Neural crest cell (in vitro differentiated cells): ENCODE measurements around the gene AKAP13. TPM values are rescaled to one million over a fixed set of nuclear protein-coding genes. Genes with fewer than 3 reads are reported as not detected.

Experiments
- DNase-seq: peaks from one replicate; pipeline ENCODE4 v3.0.0; 2021; ENCODE audit warnings: low read depth, mixed read lengths, low spot score
- H3K27ac Mint-ChIP-seq: one replicate; pipeline ENCODE4 v1.8.0; 2021; ENCODE audit warnings: mild to moderate bottlenecking, mixed read lengths; ENCODE audit not compliant: unreplicated experiment
- H3K27me3 Mint-ChIP-seq: 2 replicates; pipeline ENCODE4 v1.8.0; 2021; ENCODE audit warnings: low read depth, mild to moderate bottlenecking, mixed read lengths
- H3K36me3 Mint-ChIP-seq: 2 replicates; pipeline ENCODE4 v1.8.0; 2021; ENCODE audit warnings: low read depth, mild to moderate bottlenecking, mixed read lengths
- H3K4me1 Mint-ChIP-seq: 2 replicates; pipeline ENCODE4 v1.8.0; 2021; ENCODE audit warnings: mixed read lengths
- H3K4me3 Mint-ChIP-seq: one replicate; pipeline ENCODE4 v1.8.0; 2021; ENCODE audit warnings: mild to moderate bottlenecking, mixed read lengths
- H3K9me3 Mint-ChIP-seq: 2 replicates; pipeline ENCODE4 v1.8.0; 2021; ENCODE audit warnings: mixed read lengths
- CTCF ChIP-seq: fragments of 200-600 bp; sonication (generic); conservative IDR thresholded peaks from 2 replicates; pipeline ENCODE4 v1.5.0; 2021; ENCODE audit warnings: antibody characterized with exemption, mild to moderate bottlenecking
- total RNA-seq: library from RNA; stranded (reverse); gene quantifications from 2 replicates; pipeline ENCODE4 v1.2.1, GENCODE V29; 2021

AKAP13 gene
- total RNA-seq, 1 donor from 2014 or later, result 81.3 TPM

DNA sequence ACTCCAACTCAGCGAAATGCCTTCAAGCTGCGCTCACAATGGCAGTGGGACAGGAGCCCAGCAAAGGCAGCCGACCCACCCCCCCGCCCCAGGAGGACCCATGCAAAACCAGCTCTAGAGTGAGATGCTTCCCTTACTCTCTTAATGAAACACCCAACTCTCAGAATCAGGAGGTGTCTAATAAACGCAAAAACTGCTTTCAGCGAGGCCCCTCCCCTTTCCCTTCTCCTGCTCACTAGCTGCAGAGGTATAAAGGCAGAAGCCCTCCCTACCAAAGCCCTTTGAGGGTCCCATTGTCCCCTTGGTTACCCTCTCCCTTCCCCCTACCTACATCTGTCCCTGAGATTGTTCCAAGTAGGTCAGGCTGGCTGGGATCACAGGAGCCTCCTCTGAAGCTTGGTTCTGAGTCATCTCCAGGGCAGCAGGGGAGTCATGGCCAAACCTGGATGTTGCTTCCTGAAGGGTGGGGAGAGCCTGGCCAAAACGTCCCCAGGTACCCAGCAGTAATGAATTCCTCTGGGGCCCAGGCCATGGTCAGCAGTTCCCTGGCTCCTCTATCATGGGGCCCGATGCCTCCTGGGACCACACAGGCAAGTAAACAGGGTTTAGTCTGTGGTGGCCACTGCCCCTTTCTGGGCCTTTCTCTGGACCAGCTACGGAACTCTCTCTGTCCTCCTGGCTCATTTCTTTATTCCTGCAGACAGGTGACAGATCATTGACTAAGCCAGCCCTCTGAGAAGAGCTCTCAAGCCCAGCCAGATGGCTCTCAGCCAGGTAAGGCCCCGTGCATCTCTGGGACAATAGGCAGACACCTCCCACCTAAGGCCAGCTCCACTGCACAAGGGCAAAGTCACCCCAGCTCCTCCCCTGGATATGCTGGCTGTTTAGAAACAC, 405.7 kb downstream of the AKAP13 start:
- no peaks in the 10 kb centered on the region for H3K27me3 Mint-ChIP-seq
- peaks cover 7% of the 10 kb centered on the region for H3K36me3 Mint-ChIP-seq
- peaks cover 66% of the 10 kb centered on the region for H3K4me1 Mint-ChIP-seq
- no peaks in the 10 kb centered on the region for H3K9me3 Mint-ChIP-seq
- no peak for TF ChIP-seq CTCF
- no peak overlapping the region for H3K27ac Mint-ChIP-seq
- DNase-seq, result no peak
- H3K4me3 Mint-ChIP-seq, result peak overlapping the region; percentile 15

- H3K27me3 Mint-ChIP-seq, result no peaks in the 10 kb centered on the region
- no peak for TF ChIP-seq CTCF
- H3K4me1 Mint-ChIP-seq, result peaks cover 69% of the 10 kb centered on the region
- DNase-seq, result no peak
- no peak overlapping the region for H3K27ac Mint-ChIP-seq
- H3K36me3 Mint-ChIP-seq, result peaks cover 7% of the 10 kb centered on the region
- peak overlapping the region; percentile 15 for H3K4me3 Mint-ChIP-seq
- H3K9me3 Mint-ChIP-seq, result no peaks in the 10 kb centered on the region
Observed at GRCh38 chr15:85786781-85787114, 406.3 kb downstream of the AKAP13 start.

GRCh38 chr15:85788771-85789495, 408.5 kb downstream of the AKAP13 start:
- H3K9me3 Mint-ChIP-seq, result no peaks in the 10 kb centered on the region
- DNase-seq, result no peak
- no peak for TF ChIP-seq CTCF
- H3K36me3 Mint-ChIP-seq, result peaks cover 10% of the 10 kb centered on the region
- H3K4me3 Mint-ChIP-seq, result peak overlapping the region; percentile 33
- H3K4me1 Mint-ChIP-seq, result peaks cover 76% of the 10 kb centered on the region
- H3K27ac Mint-ChIP-seq, result peak overlapping the region; percentile 19
- no peaks in the 10 kb centered on the region for H3K27me3 Mint-ChIP-seq

GRCh38 chr15:85789496-85789875, 409.1 kb downstream of the AKAP13 start:
- Mint-ChIP-seq H3K36me3 (peaks cover 10% of the 10 kb centered on the region), H3K27ac (no peak overlapping the region), H3K9me3 (no peaks in the 10 kb centered on the region), H3K4me1 (peaks cover 76% of the 10 kb centered on the region), H3K4me3 (peak overlapping the region; percentile 23), H3K27me3 (no peaks in the 10 kb centered on the region)
- no peak for TF ChIP-seq CTCF
- no peak for DNase-seq

- no peaks in the 10 kb centered on the region for H3K9me3 Mint-ChIP-seq
- H3K4me1 Mint-ChIP-seq, result peaks cover 66% of the 10 kb centered on the region
- no peak overlapping the region for H3K27ac Mint-ChIP-seq
- no peak for DNase-seq
- H3K4me3 Mint-ChIP-seq, result peak overlapping the region; percentile 98
- H3K36me3 Mint-ChIP-seq, result peaks cover 10% of the 10 kb centered on the region
- no peaks in the 10 kb centered on the region for H3K27me3 Mint-ChIP-seq
- no peak for TF ChIP-seq CTCF
Observed at GRCh38 chr15:85792102-85792731, 411.8 kb downstream of the AKAP13 start.
